ENCODE measurements around the gene URB1. TPM values are rescaled to one million over a fixed set of nuclear protein-coding genes. Genes with fewer than 3 reads are reported as not detected.

The URB1 gene
- total and polyA plus RNA-seq, 2 experiments from 2014 or later, result 7.7 to 44.1 TPM

DNA sequence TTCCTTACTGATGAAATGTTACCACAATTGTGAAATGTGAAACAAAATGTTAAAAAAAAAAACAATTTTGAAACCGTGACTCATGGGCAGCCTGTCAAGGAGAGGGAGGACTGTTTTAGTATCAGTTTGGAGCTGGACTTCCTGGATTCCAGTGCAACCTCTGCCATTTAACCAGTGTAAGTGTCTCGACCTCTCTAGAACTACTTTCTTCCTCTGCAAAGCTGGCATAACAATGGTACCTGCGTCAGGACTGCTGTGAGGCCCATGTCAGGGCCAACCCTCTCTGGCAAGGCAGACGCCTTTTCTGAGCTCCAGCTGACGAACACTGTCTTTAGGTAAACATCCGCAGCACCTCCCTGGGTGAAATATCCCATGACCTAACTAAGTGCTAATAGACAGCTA is 20.9 kb downstream of the URB1 start (continued):
- no peak for TF ChIP-seq REST (IDR thresholded peaks at IDR 0.05; ENCODE audit: unreplicated experiment)
- TF ChIP-seq NANOG (IDR thresholded peaks at IDR 0.05; ENCODE audit: borderline replicate concordance), result no peak
- no peak for TF ChIP-seq EZH2phosphoT487 (IDR thresholded peaks at IDR 0.05; ENCODE audit: unreplicated experiment)
- no peak for TF ChIP-seq CREB1 (CRISPR knock-in tag; IDR thresholded peaks at IDR 0.05; ENCODE audit: low read depth)
- no peak for TF ChIP-seq POLR2AphosphoS5 (IDR thresholded peaks at IDR 0.05; ENCODE audit: low read depth)
- TF ChIP-seq ZNF114 (CRISPR knock-in tag; IDR thresholded peaks at IDR 0.05), result no peak
- TF ChIP-seq ETS1 (IDR thresholded peaks at IDR 0.05), result no peak

GRCh38 chr21:32370998-32371766 is 21.6 kb downstream of the URB1 start:
- Histone ChIP-seq H3K4me2 (no peak overlapping the region), H3K79me2 (replicated peaks; ENCODE audit: insufficient read depth) (peaks cover 6% of the 10 kb centered on the region), H3F3A (replicated peaks; ENCODE audit: low read depth) (0 out of 2 replicates have a peak, but pooled peaks cover 2% of the 10 kb centered on the region), H3K27me3 (ENCODE audit: insufficient read depth) (no peaks in the 10 kb centered on the region), H3K9me2 (ENCODE audit: insufficient read depth) (no peaks in the 10 kb centered on the region), H3K36me3 (ENCODE audit: insufficient read depth) (peaks cover 67% of the 10 kb centered on the region), H2AFZ (no peak overlapping the region), H3K4me1 (ENCODE audit: insufficient read depth) (no peaks in the 10 kb centered on the region), H3K27ac (ENCODE audit: low read depth) (no peak overlapping the region), H3K4me3 (no peak overlapping the region), H4K20me1 (replicated peaks; ENCODE audit: insufficient read depth) (peaks cover 4% of the 10 kb centered on the region; the same call in 1 of the 2 replicates)
- no peak overlapping the region; the same call in 1 of the 2 replicates for H3K27ac Mint-ChIP-seq
- H3K4me1 Mint-ChIP-seq, result no peaks in the 10 kb centered on the region
- no peak for ATAC-seq
- H3K36me3 Mint-ChIP-seq (ENCODE audit: low read depth), result peaks cover 67% of the 10 kb centered on the region
- H3K4me3 Mint-ChIP-seq, result no peak overlapping the region
- H3K9me3 Mint-ChIP-seq, result no peaks in the 10 kb centered on the region
- no peak for DNase-seq (ENCODE audit: low spot score)
- H3K27me3 Mint-ChIP-seq (ENCODE audit: insufficient read depth, low read depth, poor library complexity), result peaks cover 4% of the 10 kb centered on the region
- no peak for TF ChIP-seq EZH2 (IDR thresholded peaks at IDR 0.05; ENCODE audit: low read depth, unreplicated experiment)
- TF ChIP-seq, protein P1, sequence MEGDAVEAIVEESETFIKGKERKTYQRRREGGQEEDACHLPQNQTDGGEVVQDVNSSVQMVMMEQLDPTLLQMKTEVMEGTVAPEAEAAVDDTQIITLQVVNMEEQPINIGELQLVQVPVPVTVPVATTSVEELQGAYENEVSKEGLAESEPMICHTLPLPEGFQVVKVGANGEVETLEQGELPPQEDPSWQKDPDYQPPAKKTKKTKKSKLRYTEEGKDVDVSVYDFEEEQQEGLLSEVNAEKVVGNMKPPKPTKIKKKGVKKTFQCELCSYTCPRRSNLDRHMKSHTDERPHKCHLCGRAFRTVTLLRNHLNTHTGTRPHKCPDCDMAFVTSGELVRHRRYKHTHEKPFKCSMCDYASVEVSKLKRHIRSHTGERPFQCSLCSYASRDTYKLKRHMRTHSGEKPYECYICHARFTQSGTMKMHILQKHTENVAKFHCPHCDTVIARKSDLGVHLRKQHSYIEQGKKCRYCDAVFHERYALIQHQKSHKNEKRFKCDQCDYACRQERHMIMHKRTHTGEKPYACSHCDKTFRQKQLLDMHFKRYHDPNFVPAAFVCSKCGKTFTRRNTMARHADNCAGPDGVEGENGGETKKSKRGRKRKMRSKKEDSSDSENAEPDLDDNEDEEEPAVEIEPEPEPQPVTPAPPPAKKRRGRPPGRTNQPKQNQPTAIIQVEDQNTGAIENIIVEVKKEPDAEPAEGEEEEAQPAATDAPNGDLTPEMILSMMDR (conservative IDR thresholded peaks at IDR 0.05; ENCODE audit: low read depth in 2 of 2), result no peak
- no peak for TF ChIP-seq JUNB (IDR thresholded peaks at IDR 0.05; ENCODE audit: unreplicated experiment)
- no peak for TF ChIP-seq ZNF462 (CRISPR knock-in tag; IDR thresholded peaks at IDR 0.05)
- no peak for TF ChIP-seq ZNF114 (CRISPR knock-in tag; IDR thresholded peaks at IDR 0.05)
- no peak for TF ChIP-seq NANOG (IDR thresholded peaks at IDR 0.05; ENCODE audit: borderline replicate concordance)
- TF ChIP-seq ZNF331 (CRISPR knock-in tag; IDR thresholded peaks at IDR 0.05; ENCODE audit: low read depth), result no peak
